Hematopoietic multipotent progenitor cell (in vitro differentiated cells): ENCODE measurements around the gene PCLAF. TPM values are rescaled to one million over a fixed set of nuclear protein-coding genes. Genes with fewer than 3 reads are reported as not detected.
"Not testable (repeated sequence)": the region's sequence is repeated elsewhere in the genome, so short reads cannot be mapped to it uniquely, and the experiment has no call there.

ENCODE experiments used
- DNase-seq, 3 donors: peaks; one replicate each; pipeline ENCODE4 v3.0.0-alpha.2; 2011 to 2015; ENCODE audit warnings: low read depth in 2 of 3, low spot score in 2 of 3
- small RNA-seq: library from RNA; depleted of rRNA; stranded (forward); fragments of <200 nt; gene quantifications from one replicate; pipeline ENCODE3, GENCODE V24; 2012
- total RNA-seq: library from RNA; depleted of rRNA; stranded (reverse); fragments of >200 nt; gene quantifications from one replicate; pipeline ENCODE4 v1.2.3, GENCODE V29; 2012

The PCLAF gene
- total RNA-seq, 1 donor: 8.1 TPM

DNA sequence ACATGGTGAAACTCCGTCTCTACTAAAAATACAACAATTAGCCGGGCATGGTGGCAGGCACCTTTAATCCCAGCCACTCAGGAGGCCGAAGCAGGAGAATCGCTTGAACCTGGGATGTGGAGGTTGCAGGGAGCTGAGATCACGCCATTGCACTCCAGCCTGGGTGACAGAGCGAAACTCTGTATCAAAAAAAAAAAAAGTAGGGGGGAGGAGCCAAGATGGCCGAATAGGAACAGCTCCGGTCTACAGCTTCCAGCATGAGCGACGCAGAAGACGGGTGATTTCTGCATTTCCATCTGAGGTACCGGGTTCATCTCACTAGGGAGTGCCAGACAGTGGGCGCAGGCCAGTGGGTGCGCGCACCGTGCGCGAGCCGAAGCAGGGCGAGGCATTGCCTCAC, 54.8 kb downstream of the PCLAF start:
- not testable (repeated sequence) for DNase-seq

DNA sequence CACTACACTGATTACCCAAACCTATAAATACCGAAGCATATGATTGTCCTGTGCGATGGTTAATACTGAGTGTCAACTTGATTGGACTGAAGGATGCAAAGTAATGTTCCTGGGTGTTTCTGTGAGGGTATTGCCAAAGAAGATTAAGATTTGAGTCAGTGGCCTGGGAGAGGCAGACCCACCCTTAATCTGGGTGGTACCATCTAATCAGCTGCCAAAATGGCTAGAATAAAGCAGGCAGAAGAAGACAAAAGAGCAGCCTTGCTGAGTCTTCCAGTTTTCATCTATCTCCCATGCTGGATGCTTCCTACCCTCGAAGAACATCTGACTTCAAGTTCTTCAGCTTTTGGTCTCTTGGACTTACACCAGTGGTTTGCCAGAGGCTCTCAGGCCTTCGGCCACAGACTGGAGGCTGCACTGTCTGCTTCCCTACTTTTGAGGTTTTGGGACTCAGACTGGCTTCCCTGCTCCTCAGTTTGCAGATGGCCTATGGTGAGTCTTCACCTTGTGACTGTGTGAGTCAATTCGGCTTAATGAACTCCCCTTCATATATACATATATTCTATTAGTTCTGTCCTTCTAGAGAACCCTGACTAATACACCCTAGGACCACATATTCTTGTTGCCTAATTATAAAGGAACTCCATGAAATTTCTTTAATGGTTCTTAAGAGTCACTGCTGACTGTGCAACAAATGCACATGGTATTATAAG, 56.9 kb downstream of the PCLAF start:
- DNase-seq: no peak

DNA sequence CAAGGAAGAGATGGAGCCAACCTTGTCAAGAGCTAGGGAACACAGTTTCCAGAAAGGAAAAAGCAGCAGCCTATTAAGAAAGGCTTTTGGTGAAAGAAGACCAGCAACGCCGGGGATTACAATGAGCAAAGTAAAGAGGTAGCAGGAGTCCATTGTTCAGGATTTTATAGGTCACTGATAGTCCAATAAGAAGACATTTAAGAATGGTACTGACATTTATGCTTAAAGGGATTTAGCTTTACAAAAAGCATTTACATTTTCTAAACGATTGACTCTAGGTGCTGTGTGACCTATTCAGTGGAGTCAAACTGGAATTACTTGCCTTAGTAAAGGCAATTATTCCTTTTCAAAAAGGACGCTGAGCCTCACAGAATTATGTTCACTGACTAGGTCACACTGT, 66.0 kb downstream of the PCLAF start:
- DNase-seq: no peak

DNA sequence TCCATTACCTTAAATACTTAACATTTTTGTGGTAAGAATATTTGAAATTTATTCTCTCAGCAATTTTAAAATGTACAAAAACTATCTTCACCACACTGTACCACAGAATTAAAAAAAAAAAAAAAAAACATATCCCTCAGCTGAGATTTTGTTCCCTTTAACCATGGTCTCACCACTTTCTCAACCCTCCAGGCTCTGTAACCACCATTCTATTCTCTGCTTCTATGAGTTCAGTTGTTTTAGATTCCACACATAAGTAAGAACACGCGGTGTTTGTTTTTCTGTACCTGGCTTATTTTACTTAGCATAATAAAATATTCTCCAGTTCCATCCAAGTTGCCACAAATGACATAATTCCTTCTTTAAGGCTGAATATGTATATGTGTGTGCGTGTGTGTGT, 66.8 kb downstream of the PCLAF start:
- DNase-seq: no peak

Small RNA genes within 50 kb of the gene (small RNA-seq; reads per million reads assigned to genes)
- gene RF00554: not detected

Other genes starting within 250 kb of the PCLAF start
- gene SNX22, start 229.7 kb downstream of the PCLAF start, total RNA-seq: 1.1 TPM
- 265 TPM for gene PPIB, start 218.4 kb downstream of the PCLAF start, total RNA-seq
- 14.0 TPM for gene CSNK1G1, start 25.3 kb downstream of the PCLAF start, total RNA-seq
- gene TRIP4, start 6.4 kb upstream of the PCLAF start, total RNA-seq: 4.8 TPM
- 41.5 TPM for gene ZNF609, start 79.1 kb upstream of the PCLAF start, total RNA-seq